GM18520 (cell line): ENCODE measurements around the gene SLX4.
"Not testable (repeated sequence)": the region's sequence is repeated elsewhere in the genome, so short reads cannot be mapped to it uniquely, and the experiment has no call there.

ENCODE experiments used
- ATAC-seq: cut with Tn5 transposase; IDR thresholded peaks from one replicate; pipeline ENCODE4 v1.9.1; 2021; ENCODE audit not compliant: unreplicated experiment

SLX4 gene, protein sequence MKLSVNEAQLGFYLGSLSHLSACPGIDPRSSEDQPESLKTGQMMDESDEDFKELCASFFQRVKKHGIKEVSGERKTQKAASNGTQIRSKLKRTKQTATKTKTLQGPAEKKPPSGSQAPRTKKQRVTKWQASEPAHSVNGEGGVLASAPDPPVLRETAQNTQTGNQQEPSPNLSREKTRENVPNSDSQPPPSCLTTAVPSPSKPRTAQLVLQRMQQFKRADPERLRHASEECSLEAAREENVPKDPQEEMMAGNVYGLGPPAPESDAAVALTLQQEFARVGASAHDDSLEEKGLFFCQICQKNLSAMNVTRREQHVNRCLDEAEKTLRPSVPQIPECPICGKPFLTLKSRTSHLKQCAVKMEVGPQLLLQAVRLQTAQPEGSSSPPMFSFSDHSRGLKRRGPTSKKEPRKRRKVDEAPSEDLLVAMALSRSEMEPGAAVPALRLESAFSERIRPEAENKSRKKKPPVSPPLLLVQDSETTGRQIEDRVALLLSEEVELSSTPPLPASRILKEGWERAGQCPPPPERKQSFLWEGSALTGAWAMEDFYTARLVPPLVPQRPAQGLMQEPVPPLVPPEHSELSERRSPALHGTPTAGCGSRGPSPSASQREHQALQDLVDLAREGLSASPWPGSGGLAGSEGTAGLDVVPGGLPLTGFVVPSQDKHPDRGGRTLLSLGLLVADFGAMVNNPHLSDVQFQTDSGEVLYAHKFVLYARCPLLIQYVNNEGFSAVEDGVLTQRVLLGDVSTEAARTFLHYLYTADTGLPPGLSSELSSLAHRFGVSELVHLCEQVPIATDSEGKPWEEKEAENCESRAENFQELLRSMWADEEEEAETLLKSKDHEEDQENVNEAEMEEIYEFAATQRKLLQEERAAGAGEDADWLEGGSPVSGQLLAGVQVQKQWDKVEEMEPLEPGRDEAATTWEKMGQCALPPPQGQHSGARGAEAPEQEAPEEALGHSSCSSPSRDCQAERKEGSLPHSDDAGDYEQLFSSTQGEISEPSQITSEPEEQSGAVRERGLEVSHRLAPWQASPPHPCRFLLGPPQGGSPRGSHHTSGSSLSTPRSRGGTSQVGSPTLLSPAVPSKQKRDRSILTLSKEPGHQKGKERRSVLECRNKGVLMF (N-terminal part only)

GRCh38 chr16:3611146-3611975, at the start of gene SLX4:
TSS of gene SLX4 (minus strand) at chr16:3611606. CDS start at chr16:3608964, 2,642 bp downstream.
- ATAC-seq = peak; percentile 83

DNA sequence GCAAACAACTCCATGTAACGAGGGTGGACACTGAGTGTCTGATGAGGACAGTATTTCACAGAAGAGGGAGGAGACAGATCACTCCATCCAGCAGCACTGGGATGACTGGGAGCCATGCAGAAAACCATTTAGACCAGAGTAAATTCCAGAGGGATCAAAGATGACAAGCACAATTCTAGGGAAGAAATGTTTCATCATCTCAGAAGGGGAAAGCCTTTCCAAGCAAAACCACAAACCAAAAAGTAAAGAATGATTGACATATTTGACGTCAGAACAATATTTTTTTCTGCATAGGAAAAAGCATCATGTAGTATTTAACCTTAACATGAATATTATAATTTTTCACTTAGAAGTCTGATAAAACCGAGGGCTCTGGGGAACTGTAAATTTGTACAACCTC, 47.8 kb upstream of the SLX4 start:
- ATAC-seq = no peak

GRCh38 chr16:3656491-3657468, 45.4 kb upstream of the SLX4 start:
- no peak for ATAC-seq

- not testable (repeated sequence) for ATAC-seq
Measured at GRCh38 chr16:3656160-3656490, 44.7 kb upstream of the SLX4 start.

DNA sequence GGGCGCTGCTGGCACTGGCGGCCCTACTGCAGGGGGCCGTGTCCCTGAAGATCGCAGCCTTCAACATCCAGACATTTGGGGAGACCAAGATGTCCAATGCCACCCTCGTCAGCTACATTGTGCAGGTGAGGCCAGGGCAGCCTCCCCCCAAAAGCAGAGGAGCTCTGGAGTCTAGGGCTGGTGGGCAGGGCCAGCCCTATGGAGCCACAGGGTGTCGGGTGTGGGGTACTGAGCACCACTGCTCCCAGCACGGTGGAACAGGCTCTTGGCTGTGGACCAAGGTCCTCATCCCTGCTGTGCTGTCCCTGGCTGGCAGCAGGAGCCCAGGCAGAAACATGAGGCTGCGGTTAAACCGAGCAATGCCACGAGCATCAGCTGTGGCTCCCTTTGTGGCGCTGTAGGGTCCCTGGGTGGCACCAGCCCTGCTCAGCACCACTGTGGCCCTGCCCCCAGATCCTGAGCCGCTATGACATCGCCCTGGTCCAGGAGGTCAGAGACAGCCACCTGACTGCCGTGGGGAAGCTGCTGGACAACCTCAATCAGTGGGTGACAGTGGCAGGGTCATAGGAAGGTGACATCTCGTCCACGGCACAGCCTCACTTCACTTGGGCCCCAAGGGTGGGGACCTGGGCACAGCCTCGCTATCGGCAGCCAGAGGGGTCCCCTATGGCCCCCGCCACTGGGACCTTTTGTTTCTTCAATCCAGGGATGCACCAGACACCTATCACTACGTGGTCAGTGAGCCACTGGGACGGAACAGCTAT, 44.2 kb upstream of the SLX4 start:
- no peak for ATAC-seq

DNA sequence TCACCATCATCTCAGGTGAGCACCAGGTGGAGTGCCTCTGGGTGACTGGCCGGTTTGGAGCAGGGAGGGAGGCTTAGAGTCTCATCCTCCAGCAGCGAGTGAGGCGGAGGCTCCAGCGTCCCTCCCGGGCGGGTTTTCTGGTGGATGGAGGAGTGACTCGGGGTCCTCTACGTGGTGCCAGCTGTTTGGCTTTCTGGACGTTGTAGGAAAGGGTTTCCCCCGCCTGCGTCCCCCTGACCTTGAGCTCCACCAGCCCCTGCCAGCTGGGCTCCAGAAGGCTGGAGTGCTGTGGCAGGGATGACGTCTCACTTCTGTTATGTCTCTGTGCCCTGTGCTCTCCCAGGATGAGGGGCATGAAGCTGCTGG, 43.6 kb upstream of the SLX4 start:
- no peak for ATAC-seq

- ATAC-seq = no peak
Measured at GRCh38 chr16:3654249-3654991, 43.0 kb upstream of the SLX4 start, which contains the start of gene DNASE1. TSS of gene DNASE1 (plus strand) at chr16:3654691. CDS start at chr16:3655374, 683 bp downstream.

DNA sequence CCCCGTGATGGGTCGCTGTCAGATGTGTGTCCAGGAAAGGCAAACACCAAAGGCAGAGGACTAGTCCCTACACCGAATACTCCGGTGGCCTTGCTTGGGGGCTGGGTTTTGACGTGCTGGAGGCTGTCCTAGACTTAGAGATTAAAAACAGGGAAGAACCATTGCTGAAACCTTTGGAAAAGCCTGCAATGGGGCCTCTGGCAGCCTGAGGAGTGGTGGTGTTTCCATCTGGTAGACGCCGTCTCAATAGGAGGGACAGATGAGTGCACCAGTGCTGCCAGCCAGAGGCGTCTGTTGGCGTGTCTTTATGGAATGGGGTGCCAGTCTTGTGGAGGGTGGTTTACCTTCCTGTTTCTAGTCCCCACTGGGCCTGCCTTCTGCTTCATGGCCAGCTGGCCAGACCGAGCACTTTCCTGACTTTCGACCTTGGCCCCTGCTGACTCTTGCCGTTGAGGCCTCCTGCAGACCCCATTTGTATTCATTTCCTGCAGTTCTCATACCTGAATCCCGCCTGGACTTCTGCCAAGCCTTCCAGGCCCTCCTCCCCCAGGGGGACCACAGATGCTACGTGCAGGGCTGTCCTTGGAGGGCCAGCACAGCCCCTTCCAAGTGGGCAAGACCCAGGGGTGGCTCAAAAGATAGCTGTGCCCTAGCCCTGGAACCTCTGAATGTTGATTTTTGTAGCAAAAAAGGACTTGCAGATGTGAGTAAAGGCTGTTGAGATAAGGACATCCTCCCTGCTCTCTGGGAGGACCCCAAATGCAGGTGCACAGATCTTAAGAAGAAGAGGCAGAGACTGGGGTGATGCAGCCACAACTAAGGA, 41.2 kb upstream of the SLX4 start:
- ATAC-seq = no peak

GRCh38 chr16:3651461-3652372, 40.3 kb upstream of the SLX4 start:
- ATAC-seq = no peak

GRCh38 chr16:3650631-3651265, 39.3 kb upstream of the SLX4 start:
- no peak for ATAC-seq

DNA sequence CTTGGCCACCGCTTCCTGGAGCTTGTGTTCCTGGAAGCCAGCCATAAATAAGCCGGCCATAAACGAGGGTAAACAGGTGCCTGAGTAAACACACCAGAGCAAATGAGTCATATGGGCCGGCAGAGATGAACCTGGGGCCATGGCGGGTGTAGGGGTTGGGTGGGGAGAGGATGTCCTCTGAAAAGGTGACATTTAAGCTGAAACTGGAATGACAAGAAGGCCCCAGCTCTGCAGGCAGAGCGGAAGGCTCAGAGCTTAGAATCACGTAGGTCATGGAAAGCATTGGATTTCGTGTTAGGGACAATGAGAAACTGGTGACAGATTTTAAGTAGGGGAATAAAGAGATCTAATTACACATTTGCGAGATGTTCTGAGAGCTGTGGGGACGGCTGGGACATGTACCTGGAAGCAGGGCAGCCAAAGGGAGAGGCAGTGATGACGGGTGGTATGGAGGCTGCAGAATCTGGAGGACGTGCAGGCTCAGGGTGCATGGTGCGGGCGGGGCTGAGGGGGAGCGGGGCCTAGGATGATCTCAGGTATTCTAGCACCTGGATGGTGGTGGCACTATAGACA, 35.0 kb upstream of the SLX4 start:
- ATAC-seq = no peak

GRCh38 chr16:3645504-3646347, 34.3 kb upstream of the SLX4 start:
- no peak for ATAC-seq

DNA sequence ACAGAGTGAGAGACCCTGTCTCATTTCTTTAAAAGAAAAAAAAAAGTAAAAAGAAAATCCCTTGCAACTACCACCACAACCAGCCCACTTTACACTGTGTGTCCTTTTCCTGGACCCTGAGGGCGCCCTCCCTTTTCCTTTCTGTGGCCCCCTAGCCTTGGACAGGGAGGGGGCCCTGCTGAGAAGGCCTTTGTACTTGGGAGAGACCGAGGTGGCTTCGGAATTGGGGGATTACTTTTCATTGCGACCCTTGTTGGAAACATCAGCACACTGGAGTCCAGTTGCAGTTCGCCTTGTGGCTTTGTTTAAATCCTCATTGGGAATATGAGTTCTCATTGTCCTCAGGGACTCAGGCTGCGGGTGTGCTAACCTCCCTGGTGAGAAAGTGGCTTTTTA, 33.7 kb upstream of the SLX4 start:
- no peak for ATAC-seq

- ATAC-seq = no peak
Measured at GRCh38 chr16:3643095-3643730, 31.8 kb upstream of the SLX4 start.
